GM12878 (cell line): ENCODE measurements around the gene IFNG-AS1. TPM values are rescaled to one million over a fixed set of nuclear protein-coding genes. Genes with fewer than 3 reads are reported as not detected.

ENCODE experiments used
- CBFB ChIP-seq: IDR thresholded peaks from 2 replicates; pipeline ENCODE4 v1.6.1; 2016; ENCODE audit warnings: antibody characterized with exemption, low read depth
- CHD2 ChIP-seq: IDR thresholded peaks from 2 replicates; pipeline ENCODE4 v1.6.1; 2011; ENCODE audit warnings: low read depth, low read length, improper control_type of control experiment, borderline replicate concordance
- HDAC2 ChIP-seq: fragments of 200-600 bp; sonication (generic); IDR thresholded peaks from 2 replicates; pipeline ENCODE4 v1.6.1; 2017
- LARP7 ChIP-seq: fragments of 450-650 bp; IDR thresholded peaks from 2 replicates; pipeline ENCODE4 v1.6.1; 2017; ENCODE audit warnings: mild to moderate bottlenecking
- MTA3 ChIP-seq: IDR thresholded peaks from 2 replicates; pipeline ENCODE4 v1.6.1; 2012; ENCODE audit warnings: low read length, inconsistent platforms, borderline replicate concordance
- MXI1 ChIP-seq: fragments of 150-350 bp; IDR thresholded peaks from 2 replicates; pipeline ENCODE4 v1.6.1; 2011; ENCODE audit warnings: low read depth, mild to moderate bottlenecking, inconsistent platforms, low read length, improper control_type of control experiment
- NFYA ChIP-seq: IDR thresholded peaks from 2 replicates; pipeline ENCODE4 v1.6.1; 2011; ENCODE audit warnings: low read depth, mild to moderate bottlenecking, low read length, improper control_type of control experiment, borderline replicate concordance
- POLR2A ChIP-seq: IDR thresholded peaks from 2 replicates; pipeline ENCODE4 v1.6.1; 2011; ENCODE audit warnings: low read depth, mild to moderate bottlenecking, low read length
- POLR2AphosphoS5 ChIP-seq: IDR thresholded peaks from 2 replicates; pipeline ENCODE4 v1.6.1; 2011; ENCODE audit warnings: mild to moderate bottlenecking, low read length, inconsistent platforms
- RAD21 ChIP-seq: IDR thresholded peaks from 2 replicates; pipeline ENCODE4 v1.6.1; 2011; ENCODE audit warnings: mild to moderate bottlenecking, low read depth, low read length, moderate library complexity; ENCODE audit not compliant: insufficient read depth
- STAT3 ChIP-seq: IDR thresholded peaks from 2 replicates; pipeline ENCODE4 v1.6.1; 2011; ENCODE audit warnings: low read depth, low read length, improper control_type of control experiment
- TCF7 ChIP-seq: IDR thresholded peaks from 2 replicates; pipeline ENCODE4 v1.6.1; 2014; ENCODE audit warnings: antibody characterized with exemption, borderline replicate concordance
- YY1 ChIP-seq: IDR thresholded peaks from 2 replicates; pipeline ENCODE4 v1.6.1; 2011; ENCODE audit warnings: low read depth, mild to moderate bottlenecking, low read length
- ZNF207 ChIP-seq: fragments of 450-650 bp; IDR thresholded peaks from 2 replicates; pipeline ENCODE4 v1.6.1; 2014; ENCODE audit warnings: antibody characterized with exemption, mild to moderate bottlenecking, borderline replicate concordance
- ZNF24 ChIP-seq: fragments of 450-650 bp; IDR thresholded peaks from 2 replicates; pipeline ENCODE4 v1.6.1; 2017; ENCODE audit warnings: antibody characterized with exemption, mild to moderate bottlenecking
- ZSCAN29 ChIP-seq: fragments of 450-650 bp; IDR thresholded peaks from 2 replicates; pipeline ENCODE4 v1.6.1; 2017; ENCODE audit warnings: mild to moderate bottlenecking, moderate library complexity
- polyA plus RNA-seq, 11 experiments: library from polyadenylated mRNA; depleted of rRNA in 4 of 11; unstranded in 6 of 11; stranded (reverse) in 5 of 11; fragments of >200 nt; fragmentation: Nextera tagmentation in 4 of 11; fragmentation: Illumina TruSeq in 1 of 11; extraction: Ambion mirVana in 4 of 11; extraction: Trizol in 1 of 11; gene quantifications; 1 replicate in 1 of 11; 2 replicates in 10 of 11; pipeline versions ENCODE4 v1.2.1 to v1.2.3, GENCODE V29; 2011 to 2016; ENCODE audit warnings: inconsistent platforms in 2 of 11, missing spikeins in 2 of 11, low read depth in 1 of 11
- total RNA-seq, 4 experiments: library from RNA; depleted of rRNA in 3 of 4; stranded (reverse); fragments of >200 nt in 3 of 4; fragmentation: Illumina TruSeq in 1 of 4; extraction: Trizol in 1 of 4; gene quantifications; 2 replicates each; pipeline versions ENCODE4 v1.2.1 to v1.2.3, GENCODE V29; 2013 to 2021
- TF ChIP-seq, protein P1 (sequence below): fragments of 450-650 bp; IDR thresholded peaks from 2 replicates; pipeline ENCODE4 v1.6.1; 2017; ENCODE audit warnings: antibody characterized with exemption, mild to moderate bottlenecking, moderate library complexity
- TF ChIP-seq, protein P2 (sequence below): IDR thresholded peaks from 2 replicates; pipeline ENCODE4 v1.6.1; 2011; ENCODE audit warnings: mild to moderate bottlenecking, low read depth, low read length, moderate library complexity; ENCODE audit not compliant: insufficient replicate concordance
- TF ChIP-seq, protein P3 (sequence below): fragments of 450-650 bp; IDR thresholded peaks from 2 replicates; pipeline ENCODE4 v1.6.1; 2016; ENCODE audit warnings: mild to moderate bottlenecking, moderate library complexity, borderline replicate concordance
- TF ChIP-seq, protein P4 (sequence below): IDR thresholded peaks from 2 replicates; pipeline ENCODE4 v1.6.1; 2012; ENCODE audit warnings: low read length, inconsistent platforms
- TF ChIP-seq, protein P5 (sequence below): fragments of 450-650 bp; IDR thresholded peaks from 2 replicates; pipeline ENCODE4 v1.6.1; 2017; ENCODE audit warnings: mild to moderate bottlenecking, low read depth, inconsistent platforms; ENCODE audit not compliant: poor library complexity, severe bottlenecking

Gene IFNG-AS1
- total and polyA plus RNA-seq, 10 of the 15 experiments (the other 5 are each of a cell fraction or from before 2014, with no cell fraction given) = 0.40 to 1.9 (median 1.3) TPM

DNA sequence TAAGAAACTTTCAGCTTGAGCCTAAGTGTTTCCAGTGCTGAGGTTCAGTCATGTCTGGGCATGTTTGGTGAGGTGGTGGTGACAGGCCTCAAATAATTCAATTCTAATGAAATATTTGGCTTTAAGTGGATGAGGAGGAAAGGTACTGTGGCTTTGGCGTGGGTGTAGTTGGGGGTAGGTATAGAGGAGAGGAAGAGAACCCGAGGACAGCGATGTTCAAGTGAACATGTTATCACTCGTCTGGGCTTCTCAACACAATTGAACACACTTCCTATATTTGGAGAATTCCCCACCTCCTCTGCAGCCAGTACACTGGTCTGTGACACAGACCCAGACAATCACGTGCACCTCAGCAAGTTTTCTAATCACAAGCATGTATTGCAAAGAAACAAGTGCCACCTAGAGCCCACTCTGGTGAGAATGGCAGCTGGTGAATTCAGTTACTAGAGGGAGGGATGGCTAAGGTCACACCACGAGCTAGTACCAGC is 53.0 kb downstream of the IFNG-AS1 start (continued):
- TF ChIP-seq, protein P1, sequence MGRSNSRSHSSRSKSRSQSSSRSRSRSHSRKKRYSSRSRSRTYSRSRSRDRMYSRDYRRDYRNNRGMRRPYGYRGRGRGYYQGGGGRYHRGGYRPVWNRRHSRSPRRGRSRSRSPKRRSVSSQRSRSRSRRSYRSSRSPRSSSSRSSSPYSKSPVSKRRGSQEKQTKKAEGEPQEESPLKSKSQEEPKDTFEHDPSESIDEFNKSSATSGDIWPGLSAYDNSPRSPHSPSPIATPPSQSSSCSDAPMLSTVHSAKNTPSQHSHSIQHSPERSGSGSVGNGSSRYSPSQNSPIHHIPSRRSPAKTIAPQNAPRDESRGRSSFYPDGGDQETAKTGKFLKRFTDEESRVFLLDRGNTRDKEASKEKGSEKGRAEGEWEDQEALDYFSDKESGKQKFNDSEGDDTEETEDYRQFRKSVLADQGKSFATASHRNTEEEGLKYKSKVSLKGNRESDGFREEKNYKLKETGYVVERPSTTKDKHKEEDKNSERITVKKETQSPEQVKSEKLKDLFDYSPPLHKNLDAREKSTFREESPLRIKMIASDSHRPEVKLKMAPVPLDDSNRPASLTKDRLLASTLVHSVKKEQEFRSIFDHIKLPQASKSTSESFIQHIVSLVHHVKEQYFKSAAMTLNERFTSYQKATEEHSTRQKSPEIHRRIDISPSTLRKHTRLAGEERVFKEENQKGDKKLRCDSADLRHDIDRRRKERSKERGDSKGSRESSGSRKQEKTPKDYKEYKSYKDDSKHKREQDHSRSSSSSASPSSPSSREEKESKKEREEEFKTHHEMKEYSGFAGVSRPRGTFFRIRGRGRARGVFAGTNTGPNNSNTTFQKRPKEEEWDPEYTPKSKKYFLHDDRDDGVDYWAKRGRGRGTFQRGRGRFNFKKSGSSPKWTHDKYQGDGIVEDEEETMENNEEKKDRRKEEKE = no peak
- TF ChIP-seq, protein P2, sequence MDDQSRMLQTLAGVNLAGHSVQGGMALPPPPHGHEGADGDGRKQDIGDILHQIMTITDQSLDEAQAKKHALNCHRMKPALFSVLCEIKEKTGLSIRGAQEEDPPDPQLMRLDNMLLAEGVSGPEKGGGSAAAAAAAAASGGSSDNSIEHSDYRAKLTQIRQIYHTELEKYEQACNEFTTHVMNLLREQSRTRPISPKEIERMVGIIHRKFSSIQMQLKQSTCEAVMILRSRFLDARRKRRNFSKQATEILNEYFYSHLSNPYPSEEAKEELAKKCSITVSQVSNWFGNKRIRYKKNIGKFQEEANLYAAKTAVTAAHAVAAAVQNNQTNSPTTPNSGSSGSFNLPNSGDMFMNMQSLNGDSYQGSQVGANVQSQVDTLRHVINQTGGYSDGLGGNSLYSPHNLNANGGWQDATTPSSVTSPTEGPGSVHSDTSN = no peak
- TF ChIP-seq ZNF207 = no peak
- TF ChIP-seq NFYA = no peak
- no peak for TF ChIP-seq POLR2A
- no peak for TF ChIP-seq TCF7
- TF ChIP-seq MTA3 = no peak
- peak; percentile 43; the same call in 1 of the 2 replicates for TF ChIP-seq RAD21
- TF ChIP-seq MXI1 = no peak
- TF ChIP-seq POLR2AphosphoS5 = no peak
- TF ChIP-seq LARP7 = no peak
- TF ChIP-seq CBFB = 0 out of 2 replicates have a peak, but pooled peaks have one; percentile 30
- TF ChIP-seq ZNF24 = no peak
- TF ChIP-seq HDAC2 = no peak
- TF ChIP-seq, protein P3, sequence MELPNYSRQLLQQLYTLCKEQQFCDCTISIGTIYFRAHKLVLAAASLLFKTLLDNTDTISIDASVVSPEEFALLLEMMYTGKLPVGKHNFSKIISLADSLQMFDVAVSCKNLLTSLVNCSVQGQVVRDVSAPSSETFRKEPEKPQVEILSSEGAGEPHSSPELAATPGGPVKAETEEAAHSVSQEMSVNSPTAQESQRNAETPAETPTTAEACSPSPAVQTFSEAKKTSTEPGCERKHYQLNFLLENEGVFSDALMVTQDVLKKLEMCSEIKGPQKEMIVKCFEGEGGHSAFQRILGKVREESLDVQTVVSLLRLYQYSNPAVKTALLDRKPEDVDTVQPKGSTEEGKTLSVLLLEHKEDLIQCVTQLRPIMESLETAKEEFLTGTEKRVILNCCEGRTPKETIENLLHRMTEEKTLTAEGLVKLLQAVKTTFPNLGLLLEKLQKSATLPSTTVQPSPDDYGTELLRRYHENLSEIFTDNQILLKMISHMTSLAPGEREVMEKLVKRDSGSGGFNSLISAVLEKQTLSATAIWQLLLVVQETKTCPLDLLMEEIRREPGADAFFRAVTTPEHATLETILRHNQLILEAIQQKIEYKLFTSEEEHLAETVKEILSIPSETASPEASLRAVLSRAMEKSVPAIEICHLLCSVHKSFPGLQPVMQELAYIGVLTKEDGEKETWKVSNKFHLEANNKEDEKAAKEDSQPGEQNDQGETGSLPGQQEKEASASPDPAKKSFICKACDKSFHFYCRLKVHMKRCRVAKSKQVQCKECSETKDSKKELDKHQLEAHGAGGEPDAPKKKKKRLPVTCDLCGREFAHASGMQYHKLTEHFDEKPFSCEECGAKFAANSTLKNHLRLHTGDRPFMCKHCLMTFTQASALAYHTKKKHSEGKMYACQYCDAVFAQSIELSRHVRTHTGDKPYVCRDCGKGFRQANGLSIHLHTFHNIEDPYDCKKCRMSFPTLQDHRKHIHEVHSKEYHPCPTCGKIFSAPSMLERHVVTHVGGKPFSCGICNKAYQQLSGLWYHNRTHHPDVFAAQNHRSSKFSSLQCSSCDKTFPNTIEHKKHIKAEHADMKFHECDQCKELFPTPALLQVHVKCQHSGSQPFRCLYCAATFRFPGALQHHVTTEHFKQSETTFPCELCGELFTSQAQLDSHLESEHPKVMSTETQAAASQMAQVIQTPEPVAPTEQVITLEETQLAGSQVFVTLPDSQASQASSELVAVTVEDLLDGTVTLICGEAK = no peak
- TF ChIP-seq, protein P4, sequence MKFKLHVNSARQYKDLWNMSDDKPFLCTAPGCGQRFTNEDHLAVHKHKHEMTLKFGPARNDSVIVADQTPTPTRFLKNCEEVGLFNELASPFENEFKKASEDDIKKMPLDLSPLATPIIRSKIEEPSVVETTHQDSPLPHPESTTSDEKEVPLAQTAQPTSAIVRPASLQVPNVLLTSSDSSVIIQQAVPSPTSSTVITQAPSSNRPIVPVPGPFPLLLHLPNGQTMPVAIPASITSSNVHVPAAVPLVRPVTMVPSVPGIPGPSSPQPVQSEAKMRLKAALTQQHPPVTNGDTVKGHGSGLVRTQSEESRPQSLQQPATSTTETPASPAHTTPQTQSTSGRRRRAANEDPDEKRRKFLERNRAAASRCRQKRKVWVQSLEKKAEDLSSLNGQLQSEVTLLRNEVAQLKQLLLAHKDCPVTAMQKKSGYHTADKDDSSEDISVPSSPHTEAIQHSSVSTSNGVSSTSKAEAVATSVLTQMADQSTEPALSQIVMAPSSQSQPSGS = no peak
- TF ChIP-seq YY1 = no peak
- TF ChIP-seq STAT3 = no peak
- no peak for TF ChIP-seq CHD2
- no peak for TF ChIP-seq ZSCAN29
- TF ChIP-seq, protein P5, sequence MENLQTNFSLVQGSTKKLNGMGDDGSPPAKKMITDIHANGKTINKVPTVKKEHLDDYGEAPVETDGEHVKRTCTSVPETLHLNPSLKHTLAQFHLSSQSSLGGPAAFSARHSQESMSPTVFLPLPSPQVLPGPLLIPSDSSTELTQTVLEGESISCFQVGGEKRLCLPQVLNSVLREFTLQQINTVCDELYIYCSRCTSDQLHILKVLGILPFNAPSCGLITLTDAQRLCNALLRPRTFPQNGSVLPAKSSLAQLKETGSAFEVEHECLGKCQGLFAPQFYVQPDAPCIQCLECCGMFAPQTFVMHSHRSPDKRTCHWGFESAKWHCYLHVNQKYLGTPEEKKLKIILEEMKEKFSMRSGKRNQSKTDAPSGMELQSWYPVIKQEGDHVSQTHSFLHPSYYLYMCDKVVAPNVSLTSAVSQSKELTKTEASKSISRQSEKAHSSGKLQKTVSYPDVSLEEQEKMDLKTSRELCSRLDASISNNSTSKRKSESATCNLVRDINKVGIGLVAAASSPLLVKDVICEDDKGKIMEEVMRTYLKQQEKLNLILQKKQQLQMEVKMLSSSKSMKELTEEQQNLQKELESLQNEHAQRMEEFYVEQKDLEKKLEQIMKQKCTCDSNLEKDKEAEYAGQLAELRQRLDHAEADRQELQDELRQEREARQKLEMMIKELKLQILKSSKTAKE = peak; percentile 83
